Islet precursor cell (in vitro differentiated cells): ENCODE measurements around the gene COL9A3.

Experiments
- DNase-seq: peaks from one replicate; pipeline ENCODE4 v3.0.0-alpha.2; 2018

COL9A3 gene

GRCh38 chr20:62816884-62817873 is at the start of gene COL9A3:
COL9A3 (plus strand) TSS chr20:62817050; CDS start chr20:62817065, 15 bp downstream.
- peak; percentile 83 for DNase-seq

DNA sequence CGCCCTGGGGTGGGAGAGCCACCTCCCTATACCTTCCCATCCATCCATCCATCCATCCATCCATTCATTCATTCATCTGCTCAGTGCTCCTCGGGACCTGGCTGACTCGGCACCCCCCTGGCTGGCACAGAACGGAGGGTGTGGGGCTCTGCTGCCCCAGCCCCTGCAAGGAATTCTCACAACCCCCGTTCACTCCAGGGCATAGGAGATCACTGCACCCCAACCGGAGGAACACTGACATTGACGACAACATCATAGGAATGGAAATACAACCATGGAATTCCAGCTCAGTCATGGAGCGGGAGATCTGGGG is 48.7 kb upstream of the COL9A3 start:
- no peak for DNase-seq

DNA sequence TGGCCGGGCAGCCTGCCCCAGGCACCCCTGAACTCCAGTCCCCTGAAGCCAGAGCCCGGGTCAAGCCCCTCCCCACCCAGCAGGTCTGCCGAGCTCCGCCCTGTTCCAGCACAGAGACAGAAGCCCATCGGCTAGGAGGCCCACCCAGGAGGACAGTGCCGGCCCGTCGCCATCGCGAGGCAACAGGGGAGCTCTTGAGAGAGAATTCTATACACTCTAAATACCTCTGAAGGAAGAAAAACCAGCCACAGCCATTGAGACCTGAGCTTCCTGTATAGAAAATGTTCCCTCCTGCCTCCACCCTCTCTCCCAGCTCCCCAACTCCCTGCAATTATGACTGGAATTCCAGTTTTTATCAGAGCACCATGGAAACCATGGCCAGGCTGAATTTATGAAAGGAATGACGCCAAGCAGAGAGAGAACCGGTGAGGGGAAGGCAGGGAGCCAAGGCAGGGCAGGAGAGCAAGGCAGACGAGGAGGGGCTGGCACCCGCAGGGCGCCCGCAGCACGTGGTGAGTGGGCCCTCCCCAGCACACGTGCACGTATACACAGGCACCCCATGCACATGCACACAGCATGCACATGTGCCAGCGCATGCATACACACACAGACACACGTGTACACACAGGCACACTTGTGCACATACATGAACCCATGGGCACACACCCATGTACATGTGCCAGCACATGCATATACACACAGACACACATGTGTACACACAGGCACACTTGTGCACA is 48.1 kb upstream of the COL9A3 start:
- no peak for DNase-seq

- DNase-seq = no peak
Observed at GRCh38 chr20:62769346-62770071, 47.3 kb upstream of the COL9A3 start.

- DNase-seq = no peak
Observed at GRCh38 chr20:62770111-62770910, 46.5 kb upstream of the COL9A3 start.

DNA sequence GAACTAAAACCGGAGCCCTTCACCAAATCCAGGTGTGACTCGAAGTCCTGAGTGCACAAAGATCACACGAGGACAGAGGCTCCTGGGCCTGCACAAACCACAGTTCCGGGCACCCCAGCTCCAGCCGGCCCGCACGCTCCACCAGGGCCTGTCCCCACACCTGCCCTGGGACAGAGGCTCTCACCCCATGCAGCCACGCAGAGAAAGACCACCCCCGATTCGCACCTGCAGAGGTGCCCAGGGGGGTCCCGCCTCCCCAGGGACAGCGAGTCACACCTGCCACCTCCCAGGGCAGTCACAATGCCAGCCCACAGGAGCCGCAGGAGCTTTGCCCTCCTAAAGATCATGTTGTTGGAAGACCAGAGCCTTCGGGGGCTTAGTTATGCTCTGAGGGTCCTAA is 45.9 kb upstream of the COL9A3 start:
- DNase-seq = no peak

GRCh38 chr20:62771396-62772102 is 45.3 kb upstream of the COL9A3 start:
- DNase-seq = no peak

DNA sequence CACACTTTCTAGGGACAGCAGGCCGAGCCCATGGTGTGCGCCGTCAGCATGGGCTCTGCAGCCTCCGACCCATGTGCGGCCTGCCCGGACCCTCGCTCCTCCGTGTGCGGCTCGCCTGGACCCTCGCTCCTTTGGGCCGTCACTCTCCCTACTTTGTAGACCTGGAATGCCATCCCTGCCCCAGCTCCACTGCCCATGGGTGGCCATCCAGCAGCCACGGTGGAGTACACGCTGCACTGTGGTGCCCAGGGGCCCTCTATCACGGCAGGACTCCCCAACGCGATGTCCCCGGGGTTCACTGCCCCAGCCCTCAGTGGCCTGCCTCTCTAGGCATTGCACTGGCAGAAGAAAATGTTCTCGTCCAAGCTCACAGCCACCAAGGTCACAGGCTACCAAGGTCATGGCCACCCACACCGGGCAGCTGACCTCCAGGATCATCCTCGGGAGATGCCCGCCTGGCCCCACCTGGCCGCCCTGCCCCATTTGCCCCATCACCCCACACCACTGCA is 44.7 kb upstream of the COL9A3 start:
- no peak for DNase-seq

GRCh38 chr20:62772619-62772989 is 44.2 kb upstream of the COL9A3 start:
- no peak for DNase-seq

DNA sequence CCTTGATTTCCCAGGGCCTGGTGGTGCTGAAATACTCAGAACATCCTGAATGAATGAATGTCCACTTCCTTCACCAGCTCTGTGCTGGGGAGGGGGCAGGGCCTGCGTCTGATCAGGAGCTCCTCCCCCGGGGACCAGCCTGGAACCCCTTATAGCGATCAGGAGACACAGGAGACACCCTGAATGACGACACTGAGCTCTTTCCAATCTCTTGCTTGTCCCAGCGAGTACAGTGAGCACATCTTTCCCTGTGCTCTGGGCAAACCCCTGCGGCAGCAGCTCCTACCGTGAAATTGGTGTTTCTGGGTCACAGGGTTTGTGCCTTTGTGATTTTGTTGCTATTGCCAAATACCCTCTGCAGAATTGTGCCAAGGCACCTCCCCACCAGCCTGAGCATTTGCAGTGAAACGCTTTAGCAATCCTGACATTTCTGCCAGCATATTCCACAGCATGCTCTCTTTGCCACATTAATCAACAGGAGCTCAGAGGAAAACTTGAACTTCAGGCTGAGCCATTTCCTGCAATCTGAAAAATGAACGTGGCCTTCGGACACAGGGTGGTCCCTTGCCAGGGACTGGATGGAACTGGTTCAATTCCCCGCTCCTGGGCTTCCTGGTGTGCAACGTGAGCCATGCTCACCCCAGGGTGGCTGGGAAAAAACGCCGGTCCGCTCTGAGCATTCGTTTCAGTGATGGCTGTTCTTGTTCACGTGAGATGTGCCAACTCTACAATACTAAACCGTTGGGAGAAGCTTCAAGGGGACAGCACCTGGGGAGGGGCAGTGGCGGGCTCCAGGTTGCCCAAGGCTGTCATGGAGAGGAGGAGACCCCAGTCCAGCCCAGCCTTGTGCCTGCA is 43.6 kb upstream of the COL9A3 start:
- DNase-seq = no peak

GRCh38 chr20:62773845-62774714 is 42.8 kb upstream of the COL9A3 start:
- no peak for DNase-seq

GRCh38 chr20:62774762-62775161 is 42.1 kb upstream of the COL9A3 start:
- no peak for DNase-seq

- no peak for DNase-seq
Observed at GRCh38 chr20:62775206-62775605, 41.6 kb upstream of the COL9A3 start.

DNA sequence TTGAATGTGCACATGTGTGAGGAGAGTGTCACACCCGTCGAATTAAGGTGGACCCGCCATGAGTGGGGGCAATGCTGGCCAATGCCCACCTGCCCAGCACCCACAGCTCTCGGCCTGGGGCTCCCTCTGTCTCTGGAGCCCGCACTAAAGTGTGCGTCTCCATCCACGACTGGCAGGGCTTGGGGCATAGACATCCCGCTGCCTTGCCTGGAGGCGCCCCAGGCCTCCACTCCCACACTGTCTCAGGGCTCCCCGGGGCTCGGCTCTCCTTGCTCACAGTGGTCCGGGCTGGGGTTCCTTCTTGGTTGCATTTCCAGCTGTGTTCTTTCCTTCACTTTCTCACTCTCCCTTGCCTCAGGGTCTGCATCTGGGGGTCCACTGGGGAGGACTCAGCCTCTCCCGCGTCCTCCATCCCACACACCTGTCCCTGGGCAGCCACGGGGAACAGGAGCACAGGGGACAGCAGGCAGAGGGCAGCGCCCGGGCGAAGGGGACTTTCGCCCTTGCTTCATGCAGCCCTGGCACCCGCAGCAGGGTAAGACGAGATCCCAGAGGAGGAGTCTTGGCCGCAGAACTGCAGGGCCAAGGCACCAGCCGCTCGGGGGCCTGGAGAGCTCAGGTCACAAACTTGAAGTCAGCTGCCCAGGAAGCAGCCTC is 40.7 kb upstream of the COL9A3 start:
- no peak for DNase-seq

GRCh38 chr20:62776692-62777527 is 39.9 kb upstream of the COL9A3 start:
- DNase-seq = no peak

- DNase-seq = no peak
Observed at GRCh38 chr20:62777528-62777830, 39.4 kb upstream of the COL9A3 start.

DNA sequence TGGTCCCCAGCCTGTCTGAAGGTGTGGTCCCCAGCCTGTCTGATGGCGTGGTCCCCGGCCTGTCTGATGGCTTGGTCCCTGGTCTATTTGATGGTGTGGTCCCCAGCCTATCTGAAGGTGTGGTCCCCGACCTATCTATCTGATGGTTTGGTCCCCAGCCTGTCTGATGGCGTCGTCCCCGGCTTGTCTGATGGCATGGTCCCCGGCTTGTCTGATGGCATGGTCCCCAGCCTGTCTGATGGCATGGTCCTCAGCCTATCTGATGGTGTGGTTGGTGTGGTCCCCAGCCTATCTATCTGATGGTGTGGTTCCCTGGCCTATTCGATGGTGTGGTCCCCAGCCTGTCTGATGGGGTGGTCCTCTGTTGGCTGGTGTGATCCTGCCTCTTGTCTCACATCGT is 38.8 kb upstream of the COL9A3 start:
- DNase-seq = no peak
